Measurements from ENCODE around the gene FRS2.
A peak's percentile ranks its signal among the peaks of the same experiment; 100 is the strongest.

Gene FRS2

DNA sequence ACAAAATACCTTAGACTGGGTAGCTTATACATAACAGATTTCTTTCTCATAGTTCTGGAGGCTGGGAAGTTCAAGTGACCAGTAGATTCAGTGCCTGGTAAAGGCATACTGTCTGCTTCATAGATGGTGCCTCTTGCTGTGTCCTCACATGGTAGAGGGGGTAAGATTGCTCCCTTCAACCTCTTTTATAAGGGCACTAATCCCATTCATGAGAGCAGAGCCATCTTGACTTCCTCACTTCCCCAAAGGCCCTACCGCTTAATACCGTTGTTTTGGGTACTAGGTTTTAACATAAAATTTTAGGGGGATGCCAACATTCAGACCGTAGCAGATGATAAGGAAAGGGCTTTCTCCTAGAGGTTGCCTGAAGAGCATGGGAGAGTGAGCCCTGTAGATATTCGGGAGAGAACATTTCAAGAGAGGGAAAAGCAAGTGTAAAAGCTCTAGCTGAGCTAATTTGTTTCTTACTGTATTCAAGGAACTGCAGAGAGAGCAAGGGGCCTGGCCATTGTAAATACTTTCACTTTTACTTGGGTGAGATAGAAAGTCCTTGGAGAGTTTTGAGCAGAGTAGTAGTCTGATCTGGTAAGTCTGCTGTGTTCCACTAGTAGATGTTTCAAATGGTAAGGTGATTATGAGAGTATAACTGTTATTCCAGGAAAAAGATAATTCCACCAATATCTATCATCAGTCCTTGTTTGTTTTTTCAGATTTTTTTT is 27.3 kb downstream of the FRS2 start:
- TF ChIP-seq, protein P1, sequence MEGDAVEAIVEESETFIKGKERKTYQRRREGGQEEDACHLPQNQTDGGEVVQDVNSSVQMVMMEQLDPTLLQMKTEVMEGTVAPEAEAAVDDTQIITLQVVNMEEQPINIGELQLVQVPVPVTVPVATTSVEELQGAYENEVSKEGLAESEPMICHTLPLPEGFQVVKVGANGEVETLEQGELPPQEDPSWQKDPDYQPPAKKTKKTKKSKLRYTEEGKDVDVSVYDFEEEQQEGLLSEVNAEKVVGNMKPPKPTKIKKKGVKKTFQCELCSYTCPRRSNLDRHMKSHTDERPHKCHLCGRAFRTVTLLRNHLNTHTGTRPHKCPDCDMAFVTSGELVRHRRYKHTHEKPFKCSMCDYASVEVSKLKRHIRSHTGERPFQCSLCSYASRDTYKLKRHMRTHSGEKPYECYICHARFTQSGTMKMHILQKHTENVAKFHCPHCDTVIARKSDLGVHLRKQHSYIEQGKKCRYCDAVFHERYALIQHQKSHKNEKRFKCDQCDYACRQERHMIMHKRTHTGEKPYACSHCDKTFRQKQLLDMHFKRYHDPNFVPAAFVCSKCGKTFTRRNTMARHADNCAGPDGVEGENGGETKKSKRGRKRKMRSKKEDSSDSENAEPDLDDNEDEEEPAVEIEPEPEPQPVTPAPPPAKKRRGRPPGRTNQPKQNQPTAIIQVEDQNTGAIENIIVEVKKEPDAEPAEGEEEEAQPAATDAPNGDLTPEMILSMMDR (IDR thresholded peaks at IDR 0.05; ENCODE audit: low read length, missing control alignments) = no peak
- H3K4me3 ChIP-seq (replicated peaks; ENCODE audit: low read depth, low read length) = no peak overlapping the region
- no peak for DNase-seq (ENCODE audit: low read depth)

DNA sequence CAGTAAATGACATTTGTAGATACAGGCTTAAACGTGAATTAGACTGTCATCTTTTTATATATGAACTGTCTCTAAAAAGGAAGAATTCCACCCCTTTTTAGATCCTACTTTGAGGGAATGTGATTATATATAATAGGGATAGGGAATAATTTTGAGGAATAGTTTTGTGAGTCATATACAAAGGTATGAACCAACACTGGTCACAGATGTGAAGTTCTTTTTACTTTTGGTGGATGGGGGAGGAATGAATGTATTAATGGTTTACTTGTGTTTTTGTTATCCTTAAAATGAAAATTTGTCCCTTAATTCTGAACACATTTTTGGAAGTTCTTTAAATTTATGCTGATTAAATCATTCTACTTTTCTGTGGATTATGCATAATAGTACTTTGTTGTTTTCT is 30.4 kb downstream of the FRS2 start:
- DNase-seq (ENCODE audit: low read depth) = no peak
- TF ChIP-seq, protein P1 (IDR thresholded peaks at IDR 0.05; ENCODE audit: low read length, missing control alignments) = no peak
- no peak overlapping the region for H3K4me3 ChIP-seq (replicated peaks; ENCODE audit: low read depth, low read length)

DNA sequence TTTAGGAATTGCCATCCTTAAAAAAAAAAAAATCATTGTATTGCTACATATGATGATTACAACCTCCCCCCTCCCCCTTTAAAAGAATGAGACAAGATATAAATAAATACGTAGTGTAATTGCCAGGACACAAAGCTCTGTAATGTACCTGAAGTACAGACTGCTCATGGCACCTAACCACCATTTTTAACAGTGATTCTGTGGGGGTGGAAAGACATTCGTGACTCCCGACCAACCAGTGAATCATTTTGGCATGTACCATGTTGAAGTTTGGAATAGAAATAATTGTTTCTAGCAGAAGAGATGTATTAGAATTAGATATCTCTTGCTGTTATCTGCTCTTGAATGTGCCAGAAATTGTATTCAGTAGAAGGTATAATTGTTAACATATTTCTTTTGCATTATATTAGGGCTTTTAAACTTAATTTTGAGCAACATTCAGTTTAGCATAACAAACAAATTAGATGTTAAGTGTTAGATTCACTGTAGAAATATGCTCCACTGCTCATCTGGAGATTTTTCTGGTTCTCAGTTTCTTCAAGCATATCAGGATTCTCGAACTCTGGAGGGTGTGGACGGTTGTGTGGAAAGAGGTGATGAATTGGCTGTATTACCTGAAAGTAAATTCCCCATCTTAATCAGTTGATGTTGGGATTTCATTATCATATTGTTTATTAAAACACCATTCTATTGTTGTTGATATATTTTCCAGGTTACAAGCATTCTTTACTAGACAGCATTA is 31.1 kb downstream of the FRS2 start:
- TF ChIP-seq, protein P1 (IDR thresholded peaks at IDR 0.05; ENCODE audit: low read length, missing control alignments) = no peak
- no peak overlapping the region for H3K4me3 ChIP-seq (replicated peaks; ENCODE audit: low read depth, low read length)
- peak; percentile 31 for DNase-seq (ENCODE audit: low read depth)

DNA sequence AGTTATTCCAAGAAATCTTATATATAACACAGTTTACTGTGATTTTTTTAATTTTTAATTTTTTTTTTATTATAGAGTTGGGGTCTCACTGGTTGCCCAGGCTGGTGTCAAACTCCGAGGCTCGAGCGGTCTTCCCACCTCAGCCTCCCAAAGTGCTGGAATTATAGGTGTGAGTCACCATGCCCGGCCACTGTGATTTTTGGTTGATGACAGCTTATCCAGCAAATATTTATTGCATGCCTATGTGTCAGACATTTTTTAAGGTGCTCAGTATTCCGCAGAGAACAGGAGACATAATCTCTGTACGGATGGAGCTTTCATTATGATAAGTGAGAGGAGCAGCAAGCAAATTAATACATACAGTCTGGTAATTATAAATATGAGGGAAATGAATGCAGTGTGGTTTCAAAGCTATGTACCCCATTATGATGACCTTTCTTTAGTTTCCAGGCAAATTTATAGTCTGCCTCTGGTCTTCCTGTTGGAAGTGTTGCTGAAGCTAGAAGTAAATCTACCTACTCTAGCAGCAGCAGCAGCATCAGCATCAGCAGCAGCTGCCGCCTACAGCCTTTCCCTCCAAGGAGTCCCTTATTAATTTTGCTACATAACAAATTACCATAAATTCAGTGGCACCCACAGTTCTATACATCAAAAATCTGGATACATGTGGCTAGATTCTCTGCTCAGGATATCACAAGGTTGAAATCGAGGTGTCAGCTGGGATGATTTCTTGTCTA is 32.3 kb downstream of the FRS2 start:
- H3K4me3 ChIP-seq (replicated peaks; ENCODE audit: low read depth, low read length) = no peak overlapping the region
- DNase-seq (ENCODE audit: low read depth) = peak; percentile 45
- TF ChIP-seq, protein P1 (IDR thresholded peaks at IDR 0.05; ENCODE audit: low read length, missing control alignments) = no peak

DNA sequence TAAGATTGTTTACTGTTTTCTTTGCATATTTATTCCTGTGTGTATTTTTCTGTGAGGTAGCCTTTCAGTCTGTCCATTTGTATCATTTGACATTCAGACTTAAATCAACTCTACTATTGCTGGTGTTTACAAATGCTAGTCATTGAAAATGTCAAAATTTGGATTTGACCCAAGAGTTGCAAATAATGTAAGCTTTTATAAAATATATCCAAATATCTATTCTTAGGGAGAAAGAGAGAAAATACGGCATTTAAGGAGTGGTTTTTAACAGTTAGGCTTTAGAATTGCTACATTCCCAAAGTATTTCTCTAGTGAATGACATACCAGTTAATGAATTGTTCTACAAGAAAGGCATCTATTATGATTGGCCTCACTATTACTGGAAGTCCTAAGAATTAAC is 37.9 kb downstream of the FRS2 start:
- no peak for DNase-seq (ENCODE audit: low read depth)
- TF ChIP-seq, protein P1 (IDR thresholded peaks at IDR 0.05; ENCODE audit: low read length, missing control alignments) = no peak
- H3K4me3 ChIP-seq (replicated peaks; ENCODE audit: low read depth, low read length) = no peak overlapping the region

DNA sequence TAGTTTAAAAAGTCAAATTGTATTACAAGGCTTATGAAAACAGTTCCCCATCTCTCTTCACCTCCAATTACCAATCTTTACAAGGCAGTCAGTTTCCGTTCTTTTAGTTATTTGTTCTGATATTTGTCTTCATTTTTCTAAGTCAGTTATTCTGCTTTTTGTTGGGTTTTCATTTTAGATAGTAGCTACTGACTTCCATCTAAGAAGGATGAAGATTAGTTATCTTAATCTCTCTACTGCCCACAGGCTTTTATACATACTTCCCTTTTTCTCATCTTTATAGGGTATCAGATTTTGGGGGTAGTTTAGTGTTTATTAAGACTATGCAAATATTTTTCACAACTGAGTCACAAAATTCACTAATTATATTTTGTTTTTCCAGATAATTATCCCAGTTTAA is 38.4 kb downstream of the FRS2 start:
- H3K4me3 ChIP-seq (replicated peaks; ENCODE audit: low read depth, low read length) = no peak overlapping the region
- no peak for DNase-seq (ENCODE audit: low read depth)
- TF ChIP-seq, protein P1 (IDR thresholded peaks at IDR 0.05; ENCODE audit: low read length, missing control alignments) = no peak

Data from fibroblast of pulmonary artery (primary cell).